ENCODE measurements around the gene DIAPH3. TPM values are rescaled to one million over a fixed set of nuclear protein-coding genes. Genes with fewer than 3 reads are reported as not detected.

The DIAPH3 gene
- polyA plus RNA-seq, 1 of the 3 experiments (the other 2 are of a cell fraction): 5.4 TPM

GRCh38 chr13:59715611-59716010, 448.1 kb downstream of the DIAPH3 start:
- Histone ChIP-seq H3K9ac (no peak overlapping the region), H4K20me1 (ENCODE audit: insufficient read depth) (no peaks in the 10 kb centered on the region), H3K27ac (ENCODE audit: low read depth in 2 of 2, low read length in 1 of 2) (no peak overlapping the region), H3K79me2 (ENCODE audit: insufficient read depth) (no peaks in the 10 kb centered on the region), H3K4me3 (ENCODE audit: low read depth in 2 of 2, low read length in 1 of 2) (no peak overlapping the region), H2AFZ (ENCODE audit: low read depth) (no peak overlapping the region), H3K9me3 (no peaks in the 10 kb centered on the region), H3K36me3 (replicated peaks in 1 of 2; ENCODE audit: control insufficient read depth in 1 of 2, insufficient read depth in 2 of 2, low read length in 1 of 2) (peaks cover 0 to 3% of the 10 kb centered on the region in 2 experiments), H3F3A (replicated peaks; ENCODE audit: insufficient read depth) (no peaks in the 10 kb centered on the region), H3K4me2 (no peak overlapping the region), H3K27me3 (ENCODE audit: insufficient read depth) (no peaks in the 10 kb centered on the region), H3K9me2 (no peaks in the 10 kb centered on the region), H3K4me1 (ENCODE audit: control insufficient read depth in 1 of 2, insufficient read depth in 2 of 2, low read depth in 1 of 2, low read length in 1 of 2) (no peaks in the 10 kb centered on the region; a peak in 2 of 4 replicates)
- WGBS (ENCODE audit: low lambda C conversion rate): 95% methylated on average over 1 of the region's 1 CpG
- ChIA-PET POLR2A (no interaction called here), CTCF (no interaction called here)
- no peak for TF ChIP-seq JUND (IDR thresholded peaks at IDR 0.05)
- no peak for TF ChIP-seq MEF2A (IDR thresholded peaks at IDR 0.05; ENCODE audit: borderline replicate concordance, low read depth)
- TF ChIP-seq FOSL2 (IDR thresholded peaks at IDR 0.05; ENCODE audit: borderline replicate concordance, low read depth): no peak
- no peak for TF ChIP-seq YY1 (IDR thresholded peaks at IDR 0.05; ENCODE audit: low read depth)
- no peak for TF ChIP-seq GABPA (IDR thresholded peaks at IDR 0.05; ENCODE audit: low read depth)
- TF ChIP-seq RFX5 (IDR thresholded peaks at IDR 0.05; ENCODE audit: low read length): no peak
- no peak for TF ChIP-seq TAF1 (IDR thresholded peaks at IDR 0.05; ENCODE audit: borderline replicate concordance, low read depth, low read length)
- TF ChIP-seq SMC3 (IDR thresholded peaks at IDR 0.05; ENCODE audit: low read depth, low read length): no peak
- TF ChIP-seq, protein P1, sequence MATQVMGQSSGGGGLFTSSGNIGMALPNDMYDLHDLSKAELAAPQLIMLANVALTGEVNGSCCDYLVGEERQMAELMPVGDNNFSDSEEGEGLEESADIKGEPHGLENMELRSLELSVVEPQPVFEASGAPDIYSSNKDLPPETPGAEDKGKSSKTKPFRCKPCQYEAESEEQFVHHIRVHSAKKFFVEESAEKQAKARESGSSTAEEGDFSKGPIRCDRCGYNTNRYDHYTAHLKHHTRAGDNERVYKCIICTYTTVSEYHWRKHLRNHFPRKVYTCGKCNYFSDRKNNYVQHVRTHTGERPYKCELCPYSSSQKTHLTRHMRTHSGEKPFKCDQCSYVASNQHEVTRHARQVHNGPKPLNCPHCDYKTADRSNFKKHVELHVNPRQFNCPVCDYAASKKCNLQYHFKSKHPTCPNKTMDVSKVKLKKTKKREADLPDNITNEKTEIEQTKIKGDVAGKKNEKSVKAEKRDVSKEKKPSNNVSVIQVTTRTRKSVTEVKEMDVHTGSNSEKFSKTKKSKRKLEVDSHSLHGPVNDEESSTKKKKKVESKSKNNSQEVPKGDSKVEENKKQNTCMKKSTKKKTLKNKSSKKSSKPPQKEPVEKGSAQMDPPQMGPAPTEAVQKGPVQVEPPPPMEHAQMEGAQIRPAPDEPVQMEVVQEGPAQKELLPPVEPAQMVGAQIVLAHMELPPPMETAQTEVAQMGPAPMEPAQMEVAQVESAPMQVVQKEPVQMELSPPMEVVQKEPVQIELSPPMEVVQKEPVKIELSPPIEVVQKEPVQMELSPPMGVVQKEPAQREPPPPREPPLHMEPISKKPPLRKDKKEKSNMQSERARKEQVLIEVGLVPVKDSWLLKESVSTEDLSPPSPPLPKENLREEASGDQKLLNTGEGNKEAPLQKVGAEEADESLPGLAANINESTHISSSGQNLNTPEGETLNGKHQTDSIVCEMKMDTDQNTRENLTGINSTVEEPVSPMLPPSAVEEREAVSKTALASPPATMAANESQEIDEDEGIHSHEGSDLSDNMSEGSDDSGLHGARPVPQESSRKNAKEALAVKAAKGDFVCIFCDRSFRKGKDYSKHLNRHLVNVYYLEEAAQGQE (IDR thresholded peaks at IDR 0.05; ENCODE audit: low read depth, low read length): no peak
- TF ChIP-seq NRF1 (IDR thresholded peaks at IDR 0.05; ENCODE audit: low read depth, low read length): no peak
- no peak for TF ChIP-seq CHD2 (IDR thresholded peaks at IDR 0.05; ENCODE audit: low read length, partially characterized antibody)
- TF ChIP-seq TEAD4 (IDR thresholded peaks at IDR 0.05; ENCODE audit: borderline replicate concordance, insufficient read depth): no peak
- no peak for TF ChIP-seq MXI1 (IDR thresholded peaks at IDR 0.05; ENCODE audit: low read depth, low read length)
- no peak for DNase-seq

DNA sequence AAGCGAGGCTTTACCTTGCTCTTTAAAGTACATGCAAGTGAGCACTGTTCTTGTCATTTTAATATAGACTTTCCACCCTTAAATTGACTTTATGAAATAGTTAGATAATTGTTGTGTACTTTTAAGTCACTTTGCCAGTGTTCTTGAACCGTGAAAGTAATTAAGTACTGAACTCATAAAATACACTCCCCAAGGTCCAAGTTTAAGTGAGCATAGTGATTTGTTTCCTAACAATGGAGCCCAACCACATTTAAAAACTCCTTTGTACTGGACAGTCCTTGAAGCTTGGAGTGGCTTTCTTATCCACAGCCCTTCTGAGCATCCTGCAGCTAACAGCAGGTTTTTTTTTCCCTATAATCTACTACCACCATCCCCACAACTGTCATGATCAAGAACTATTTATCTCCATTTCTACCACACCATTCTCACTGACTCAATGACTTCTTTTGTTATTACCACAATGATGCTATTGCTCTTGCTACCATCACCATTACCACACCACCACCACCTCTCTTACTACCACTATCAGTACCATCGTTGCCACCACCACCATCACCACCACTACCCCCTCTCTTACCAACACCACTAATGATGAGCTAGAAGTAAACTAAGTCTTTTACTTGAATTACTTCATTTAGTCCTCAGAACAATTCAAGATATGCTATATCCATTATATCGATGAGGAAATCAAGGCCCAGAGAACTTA, 452.6 kb downstream of the DIAPH3 start:
- H3K27ac ChIP-seq (ENCODE audit: low read depth in 2 of 2, low read length in 1 of 2): no peak overlapping the region
- no peak overlapping the region for H3K9ac ChIP-seq
- 91% methylated on average over 4 of the region's 4 CpGs for WGBS (ENCODE audit: low lambda C conversion rate)
- H4K20me1 ChIP-seq (ENCODE audit: insufficient read depth): no peaks in the 10 kb centered on the region
- H2AFZ ChIP-seq (ENCODE audit: low read depth): no peak overlapping the region
- no peak overlapping the region for H3K4me3 ChIP-seq (ENCODE audit: low read depth in 2 of 2, low read length in 1 of 2)
- H3F3A ChIP-seq (replicated peaks; ENCODE audit: insufficient read depth): no peaks in the 10 kb centered on the region
- no peaks in the 10 kb centered on the region for H3K79me2 ChIP-seq (ENCODE audit: insufficient read depth)
- H3K4me2 ChIP-seq: no peak overlapping the region
- H3K9me2 ChIP-seq: no peaks in the 10 kb centered on the region
- DNase-seq: no peak
- H3K4me1 ChIP-seq (ENCODE audit: control insufficient read depth in 1 of 2, insufficient read depth in 2 of 2, low read depth in 1 of 2, low read length in 1 of 2): peaks cover 0 to 4% of the 10 kb centered on the region in 2 experiments; a peak in 2 of 4 replicates
- H3K9me3 ChIP-seq: no peaks in the 10 kb centered on the region
- H3K36me3 ChIP-seq (replicated peaks in 1 of 2; ENCODE audit: control insufficient read depth in 1 of 2, insufficient read depth in 2 of 2, low read length in 1 of 2): no peaks in the 10 kb centered on the region
- H3K27me3 ChIP-seq (ENCODE audit: insufficient read depth): no peaks in the 10 kb centered on the region
- ChIA-PET POLR2A (no interaction called here), CTCF (no interaction called here)
- TF ChIP-seq RCOR1 (IDR thresholded peaks at IDR 0.05; ENCODE audit: low read length): no peak
- TF ChIP-seq GABPA (IDR thresholded peaks at IDR 0.05; ENCODE audit: low read depth): no peak
- no peak for TF ChIP-seq PBX3 (IDR thresholded peaks at IDR 0.05)
- TF ChIP-seq, protein P2, sequence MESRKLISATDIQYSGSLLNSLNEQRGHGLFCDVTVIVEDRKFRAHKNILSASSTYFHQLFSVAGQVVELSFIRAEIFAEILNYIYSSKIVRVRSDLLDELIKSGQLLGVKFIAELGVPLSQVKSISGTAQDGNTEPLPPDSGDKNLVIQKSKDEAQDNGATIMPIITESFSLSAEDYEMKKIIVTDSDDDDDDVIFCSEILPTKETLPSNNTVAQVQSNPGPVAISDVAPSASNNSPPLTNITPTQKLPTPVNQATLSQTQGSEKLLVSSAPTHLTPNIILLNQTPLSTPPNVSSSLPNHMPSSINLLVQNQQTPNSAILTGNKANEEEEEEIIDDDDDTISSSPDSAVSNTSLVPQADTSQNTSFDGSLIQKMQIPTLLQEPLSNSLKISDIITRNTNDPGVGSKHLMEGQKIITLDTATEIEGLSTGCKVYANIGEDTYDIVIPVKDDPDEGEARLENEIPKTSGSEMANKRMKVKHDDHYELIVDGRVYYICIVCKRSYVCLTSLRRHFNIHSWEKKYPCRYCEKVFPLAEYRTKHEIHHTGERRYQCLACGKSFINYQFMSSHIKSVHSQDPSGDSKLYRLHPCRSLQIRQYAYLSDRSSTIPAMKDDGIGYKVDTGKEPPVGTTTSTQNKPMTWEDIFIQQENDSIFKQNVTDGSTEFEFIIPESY (IDR thresholded peaks at IDR 0.05; ENCODE audit: borderline replicate concordance, low read depth): no peak
- TF ChIP-seq MEF2A (IDR thresholded peaks at IDR 0.05; ENCODE audit: borderline replicate concordance, low read depth): no peak
- TF ChIP-seq, protein P3, sequence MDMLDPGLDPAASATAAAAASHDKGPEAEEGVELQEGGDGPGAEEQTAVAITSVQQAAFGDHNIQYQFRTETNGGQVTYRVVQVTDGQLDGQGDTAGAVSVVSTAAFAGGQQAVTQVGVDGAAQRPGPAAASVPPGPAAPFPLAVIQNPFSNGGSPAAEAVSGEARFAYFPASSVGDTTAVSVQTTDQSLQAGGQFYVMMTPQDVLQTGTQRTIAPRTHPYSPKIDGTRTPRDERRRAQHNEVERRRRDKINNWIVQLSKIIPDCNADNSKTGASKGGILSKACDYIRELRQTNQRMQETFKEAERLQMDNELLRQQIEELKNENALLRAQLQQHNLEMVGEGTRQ (IDR thresholded peaks at IDR 0.05; ENCODE audit: borderline replicate concordance, low read depth, low read length): no peak
- no peak for TF ChIP-seq RFX5 (IDR thresholded peaks at IDR 0.05; ENCODE audit: low read length)
- TF ChIP-seq FOSL2 (IDR thresholded peaks at IDR 0.05; ENCODE audit: borderline replicate concordance, low read depth): no peak
- TF ChIP-seq MXI1 (IDR thresholded peaks at IDR 0.05; ENCODE audit: low read depth, low read length): no peak
- TF ChIP-seq POLR2AphosphoS5 (IDR thresholded peaks at IDR 0.05; ENCODE audit: low read depth, low read length): no peak
- TF ChIP-seq RXRA (IDR thresholded peaks at IDR 0.05; ENCODE audit: borderline replicate concordance, low read depth): no peak
- TF ChIP-seq FOXJ3 (CRISPR knock-in tag; IDR thresholded peaks at IDR 0.05): no peak

All from SK-N-SH (cell line).